Measurements from ENCODE around the gene IVD.

The IVD gene

DNA sequence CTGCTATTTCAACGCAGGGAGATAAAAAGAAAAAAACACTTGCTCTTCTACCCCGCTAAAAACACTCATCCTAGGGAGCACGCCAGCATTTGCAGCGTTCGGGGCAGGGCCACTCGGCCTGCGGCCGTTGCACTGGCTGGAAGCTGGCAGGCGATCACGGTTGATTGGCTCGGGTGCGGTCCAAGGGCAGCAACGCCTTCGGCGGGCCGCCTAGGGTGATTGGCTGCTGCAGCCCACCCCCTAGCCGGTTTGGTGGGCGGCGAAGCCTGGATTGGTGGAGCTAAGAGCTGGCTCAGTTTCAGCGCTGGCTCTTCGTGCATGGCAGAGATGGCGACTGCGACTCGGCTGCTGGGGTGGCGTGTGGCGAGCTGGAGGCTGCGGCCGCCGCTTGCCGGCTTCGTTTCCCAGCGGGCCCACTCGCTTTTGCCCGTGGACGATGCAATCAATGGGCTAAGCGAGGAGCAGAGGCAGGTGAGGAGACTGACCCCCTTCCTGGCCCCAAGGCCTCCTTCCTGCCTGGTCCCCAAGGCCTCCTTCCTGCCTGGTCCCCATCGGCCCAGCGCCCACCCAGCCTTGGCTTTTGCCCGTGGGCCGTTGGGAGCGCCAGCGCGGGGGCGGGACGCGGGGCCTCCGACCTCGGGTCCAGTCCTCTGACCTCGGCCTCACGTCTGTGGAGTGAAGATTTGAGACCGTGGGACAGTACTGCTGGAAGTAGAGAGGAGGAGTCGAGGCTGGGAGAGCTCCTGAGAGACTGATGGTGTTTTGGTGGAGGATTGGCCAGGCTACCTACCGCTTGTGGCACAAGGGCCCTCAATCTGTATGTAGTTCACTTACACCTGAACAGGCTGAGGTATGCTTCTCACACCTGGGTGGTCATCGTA lies at the start of gene IVD:
TSS of gene IVD (plus strand) at position 295 of the 881 bp plus-strand sequence. CDS start at position 328, 33 bp downstream.
- in situ Hi-C loops (cut with HindIII; ENCODE audit: low sequenced_read_pairs), result no loop called here

DNA sequence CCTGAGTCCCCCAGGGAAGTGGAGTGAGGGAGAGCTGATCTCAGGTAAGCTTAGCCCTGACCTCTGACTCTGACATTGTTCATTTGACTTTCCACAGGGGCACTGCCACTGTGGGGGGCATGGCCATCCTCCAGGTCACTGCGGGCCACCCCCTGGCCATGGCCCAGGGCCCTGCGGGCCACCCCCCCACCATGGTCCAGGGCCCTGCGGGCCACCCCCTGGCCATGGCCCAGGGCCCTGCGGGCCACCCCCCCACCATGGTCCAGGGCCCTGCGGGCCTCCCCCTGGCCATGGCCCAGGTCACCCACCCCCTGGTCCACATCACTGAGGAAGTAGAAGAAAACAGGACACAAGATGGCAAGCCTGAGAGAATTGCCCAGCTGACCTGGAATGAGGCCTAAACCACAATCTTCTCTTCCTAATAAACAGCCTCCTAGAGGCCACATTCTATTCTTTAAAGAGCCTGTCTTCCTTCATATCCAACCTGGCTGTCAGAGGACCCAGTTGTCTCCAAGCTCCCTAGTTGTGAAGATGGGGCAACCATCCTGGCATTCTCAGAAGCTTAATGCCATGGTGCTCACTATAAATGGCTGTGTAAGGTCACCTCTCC lies 49.5 kb upstream of the IVD start:
- in situ Hi-C loops (cut with HindIII; ENCODE audit: low sequenced_read_pairs), result no loop called here

DNA sequence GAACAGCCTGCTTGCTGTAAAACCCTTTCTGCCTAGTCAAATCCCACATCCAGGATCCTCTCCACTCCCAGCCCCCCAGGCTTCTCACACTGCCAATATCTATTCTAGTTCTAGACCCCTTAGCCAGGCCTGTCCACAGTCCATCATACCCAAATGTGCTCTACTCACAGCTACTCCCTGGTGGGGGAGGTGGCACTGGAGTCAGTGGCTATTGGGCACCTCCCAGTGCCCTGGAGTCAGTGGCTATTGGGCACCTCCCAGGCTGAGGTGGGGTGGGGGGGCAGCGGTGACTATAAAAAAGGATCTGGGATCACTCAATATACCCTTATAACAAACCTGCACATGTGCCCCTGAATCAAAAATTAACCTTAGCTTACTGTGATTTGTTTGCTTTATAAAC lies 48.3 kb upstream of the IVD start:
- in situ Hi-C loops (cut with HindIII; ENCODE audit: low sequenced_read_pairs), result no loop called here

DNA sequence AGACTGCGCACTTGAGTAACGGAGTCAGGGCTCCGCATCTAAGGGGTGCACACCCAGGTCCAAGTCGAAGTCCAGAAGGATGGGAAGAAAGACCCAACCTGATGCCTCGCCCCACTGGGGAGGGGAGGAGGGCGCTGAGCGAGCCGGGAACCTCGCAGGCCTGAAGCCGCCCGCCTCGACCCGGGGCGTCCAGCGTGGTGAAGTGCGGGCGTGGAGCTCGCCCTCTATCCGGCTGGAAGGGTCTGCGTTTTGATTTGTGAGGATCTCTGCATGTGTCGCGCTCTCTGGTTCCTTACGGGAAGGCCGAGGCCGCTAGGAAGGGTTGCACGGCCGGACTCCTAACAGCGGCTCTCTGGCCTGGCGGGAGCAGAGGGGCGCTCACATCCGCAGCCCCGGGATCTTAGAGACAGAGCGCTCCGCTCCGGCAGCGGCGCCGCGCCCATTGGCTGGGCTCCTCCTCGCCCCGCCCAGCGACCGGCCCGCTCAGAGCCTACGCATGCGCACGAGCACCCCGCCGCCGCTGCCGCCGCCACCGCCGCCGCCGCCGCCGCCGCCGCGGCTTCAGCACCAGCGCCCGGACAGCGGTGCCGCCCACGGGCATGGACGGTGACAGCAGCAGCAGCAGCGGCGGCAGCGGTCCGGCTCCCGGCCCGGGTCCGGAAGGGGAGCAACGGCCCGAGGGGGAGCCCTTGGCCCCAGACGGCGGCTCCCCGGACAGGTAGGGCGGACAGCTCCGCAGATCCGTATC lies 47.7 kb upstream of the IVD start, which contains the start of gene DISP2:
TSS of gene DISP2 (plus strand) at position 497 of the 748 bp plus-strand sequence. CDS start at position 600, 103 bp downstream.
- in situ Hi-C loops (cut with HindIII; ENCODE audit: low sequenced_read_pairs), result no loop called here

DNA sequence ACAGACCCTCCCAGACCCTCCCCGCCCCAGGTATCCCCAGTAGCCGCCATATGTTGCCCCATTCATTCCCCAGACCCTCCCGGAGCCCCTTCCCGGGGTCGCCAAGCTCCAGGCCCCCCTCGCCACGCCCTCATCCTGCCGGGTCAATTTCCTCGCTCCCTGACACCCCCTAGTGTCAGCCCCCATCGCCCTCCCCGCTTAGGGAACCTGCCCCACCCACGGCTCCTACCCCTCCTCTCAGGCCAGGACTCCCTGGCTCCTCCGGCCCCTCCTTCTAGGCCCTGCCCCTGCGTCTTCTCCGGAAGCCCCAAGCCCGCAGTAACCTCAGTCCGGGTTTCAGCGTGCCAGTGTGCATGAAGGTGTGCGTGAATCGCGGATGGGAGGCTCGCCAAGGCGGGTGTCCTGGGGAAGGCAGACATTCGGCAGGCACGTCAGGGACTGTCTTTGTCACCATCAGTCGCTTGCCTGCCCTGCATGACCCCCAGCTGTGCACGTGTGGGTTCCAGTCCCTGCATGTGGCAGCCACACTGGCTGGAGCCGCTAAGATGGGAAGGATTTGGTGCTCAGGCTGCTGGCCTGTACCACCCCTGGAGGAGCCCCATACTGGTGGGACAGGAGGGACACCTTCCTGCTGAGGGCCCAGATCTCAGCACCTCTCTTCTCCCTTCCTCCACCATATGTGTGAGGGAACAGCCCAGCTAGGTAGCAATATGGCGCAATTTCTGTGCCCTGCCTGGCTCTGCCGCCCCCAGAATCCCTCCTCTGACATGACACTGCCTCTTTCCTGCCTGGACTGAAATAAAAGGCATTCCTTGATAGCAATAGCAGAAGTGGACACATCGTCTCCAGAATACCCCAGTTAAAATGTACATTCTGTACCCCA lies 46.9 kb upstream of the IVD start:
- in situ Hi-C loops (cut with HindIII; ENCODE audit: low sequenced_read_pairs), result no loop called here

DNA sequence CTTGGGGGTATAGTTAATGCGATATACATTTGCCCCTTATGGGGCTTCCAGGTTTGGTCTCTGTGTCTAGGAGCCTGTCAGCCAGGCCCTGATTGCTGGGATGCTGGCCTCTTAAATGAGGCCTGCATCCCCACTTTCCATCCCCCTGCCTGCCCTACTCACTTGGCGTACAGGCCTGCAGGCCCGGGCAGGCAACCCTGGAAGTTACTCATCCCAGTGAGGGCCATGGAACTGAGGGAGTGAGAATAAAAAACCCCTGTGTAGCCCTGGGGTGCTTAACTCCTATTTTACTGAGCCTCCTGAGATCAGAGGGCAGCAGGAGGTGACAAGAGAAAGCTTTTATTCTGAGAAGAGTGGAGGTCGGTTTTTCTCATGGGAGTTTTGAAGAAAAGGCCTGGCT lies 45.6 kb upstream of the IVD start:
- in situ Hi-C loops (cut with HindIII; ENCODE audit: low sequenced_read_pairs), result no loop called here

DNA sequence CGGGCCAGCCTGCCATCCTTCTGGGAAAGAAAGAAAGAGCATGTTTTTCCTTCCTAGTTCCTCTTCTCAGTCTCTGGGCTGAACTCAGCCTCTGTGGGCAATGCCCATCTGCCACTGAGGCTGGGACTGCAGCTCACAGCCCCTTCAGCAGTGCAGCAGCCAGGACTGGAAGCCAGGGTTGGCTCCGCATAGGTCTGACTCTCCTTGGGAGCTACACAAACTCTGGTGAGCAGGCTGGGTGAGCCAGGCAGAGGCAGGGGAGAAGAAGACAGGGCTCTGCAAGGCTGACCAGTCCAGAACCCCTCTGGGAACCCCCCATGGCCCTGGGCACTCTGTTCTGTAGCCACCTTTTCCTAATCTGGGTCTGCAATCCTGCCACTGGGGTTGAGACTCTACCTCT lies 44.0 kb upstream of the IVD start:
- in situ Hi-C loops (cut with HindIII; ENCODE audit: low sequenced_read_pairs), result no loop called here

DNA sequence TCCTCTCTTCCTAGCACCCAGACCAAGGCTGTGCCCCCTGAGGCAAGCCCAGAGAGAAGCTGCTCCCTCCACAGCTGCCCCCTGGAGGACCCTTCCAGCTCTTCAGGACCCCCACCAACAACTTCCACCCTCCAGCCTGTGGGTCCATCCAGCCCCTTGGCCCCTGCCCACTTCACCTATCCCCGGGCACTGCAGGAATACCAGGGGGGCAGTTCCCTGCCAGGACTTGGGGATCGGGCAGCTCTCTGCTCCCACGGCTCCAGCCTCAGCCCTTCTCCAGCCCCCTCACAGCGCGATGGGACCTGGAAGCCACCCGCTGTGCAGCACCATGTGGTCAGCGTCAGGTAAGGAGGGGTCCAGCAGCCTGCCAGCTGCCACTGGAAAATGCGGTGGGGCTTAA lies 42.0 kb upstream of the IVD start:
- in situ Hi-C loops (cut with HindIII; ENCODE audit: low sequenced_read_pairs), result no loop called here

DNA sequence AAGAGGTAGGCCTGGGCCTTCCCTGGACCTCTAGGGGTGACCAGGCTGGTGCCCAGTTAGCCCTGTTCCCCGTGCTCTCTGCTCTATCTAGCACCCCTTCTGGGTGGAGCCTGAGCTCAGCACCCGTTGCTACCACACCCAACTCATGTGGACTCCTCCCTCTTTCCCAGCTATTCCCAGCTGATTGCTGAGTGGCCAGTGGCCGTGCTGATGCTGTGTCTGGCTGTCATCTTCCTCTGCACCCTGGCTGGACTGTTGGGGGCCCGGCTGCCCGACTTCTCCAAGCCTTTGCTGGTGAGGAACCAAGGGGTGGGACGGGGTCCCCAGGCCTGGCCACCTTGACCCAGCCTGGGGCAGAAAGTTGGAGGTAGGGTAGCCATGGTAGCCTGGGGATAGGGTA lies 41.3 kb upstream of the IVD start:
- in situ Hi-C loops (cut with HindIII; ENCODE audit: low sequenced_read_pairs), result no loop called here

DNA sequence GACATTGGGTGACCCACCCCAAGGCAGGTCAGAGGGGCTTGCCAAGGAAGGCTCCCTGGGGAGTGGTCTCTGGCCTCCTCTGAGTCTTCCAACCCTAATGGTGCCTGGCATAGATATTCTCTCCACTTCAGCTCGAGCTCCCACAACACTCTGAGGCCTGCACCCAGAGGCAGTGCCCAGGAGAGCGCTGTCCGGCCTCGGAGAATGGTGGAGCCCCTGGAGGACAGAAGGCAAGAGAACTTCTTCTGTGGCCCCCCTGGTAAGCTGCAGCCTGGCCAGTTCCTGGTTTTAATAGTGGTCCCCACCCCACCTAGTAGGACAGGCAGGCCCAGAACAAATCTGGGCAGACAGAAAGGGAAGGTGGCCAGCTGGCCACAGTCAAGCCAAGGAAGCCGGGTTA lies 40.6 kb upstream of the IVD start:
- in situ Hi-C loops (cut with HindIII; ENCODE audit: low sequenced_read_pairs), result no loop called here

DNA sequence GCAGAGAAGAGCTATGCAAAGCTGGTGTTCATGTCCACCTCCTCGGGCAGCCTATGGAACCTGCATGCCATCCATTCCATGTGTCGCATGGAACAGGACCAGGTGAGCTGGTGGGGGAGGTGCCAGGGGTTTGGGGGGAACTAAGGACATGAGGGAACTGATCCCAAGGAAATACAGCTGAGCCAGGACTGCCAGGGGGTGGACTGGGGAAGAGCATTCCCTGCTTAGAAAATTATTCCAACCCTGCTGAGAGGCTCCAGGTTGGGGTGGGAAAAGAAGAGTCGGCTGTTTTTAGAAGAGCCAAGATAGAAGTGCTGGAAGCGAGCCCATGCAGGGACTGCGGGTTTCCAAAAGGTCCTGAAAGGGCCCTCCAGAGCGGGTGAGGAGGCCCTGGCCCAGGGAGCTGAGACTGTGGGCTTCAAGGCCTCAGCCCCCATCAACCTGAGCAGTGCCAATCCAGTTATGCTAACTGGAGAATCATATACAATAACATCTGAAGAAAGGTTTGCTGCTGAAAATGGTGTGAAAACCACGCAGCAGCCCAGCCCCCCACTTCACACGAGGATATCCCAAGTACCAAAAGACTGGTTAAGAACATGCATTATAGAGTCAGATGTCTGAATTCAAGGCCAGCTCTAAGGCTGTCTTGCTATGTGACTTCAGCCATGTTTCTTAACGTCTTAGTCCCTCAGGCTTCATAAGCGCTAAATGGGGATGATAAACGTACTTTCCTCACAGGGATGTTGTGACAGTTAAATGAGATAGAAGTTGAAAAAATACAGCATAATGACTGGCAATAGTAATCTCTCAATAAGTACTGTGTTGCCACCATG lies 39.8 kb upstream of the IVD start:
- in situ Hi-C loops (cut with HindIII; ENCODE audit: low sequenced_read_pairs), result no loop called here

DNA sequence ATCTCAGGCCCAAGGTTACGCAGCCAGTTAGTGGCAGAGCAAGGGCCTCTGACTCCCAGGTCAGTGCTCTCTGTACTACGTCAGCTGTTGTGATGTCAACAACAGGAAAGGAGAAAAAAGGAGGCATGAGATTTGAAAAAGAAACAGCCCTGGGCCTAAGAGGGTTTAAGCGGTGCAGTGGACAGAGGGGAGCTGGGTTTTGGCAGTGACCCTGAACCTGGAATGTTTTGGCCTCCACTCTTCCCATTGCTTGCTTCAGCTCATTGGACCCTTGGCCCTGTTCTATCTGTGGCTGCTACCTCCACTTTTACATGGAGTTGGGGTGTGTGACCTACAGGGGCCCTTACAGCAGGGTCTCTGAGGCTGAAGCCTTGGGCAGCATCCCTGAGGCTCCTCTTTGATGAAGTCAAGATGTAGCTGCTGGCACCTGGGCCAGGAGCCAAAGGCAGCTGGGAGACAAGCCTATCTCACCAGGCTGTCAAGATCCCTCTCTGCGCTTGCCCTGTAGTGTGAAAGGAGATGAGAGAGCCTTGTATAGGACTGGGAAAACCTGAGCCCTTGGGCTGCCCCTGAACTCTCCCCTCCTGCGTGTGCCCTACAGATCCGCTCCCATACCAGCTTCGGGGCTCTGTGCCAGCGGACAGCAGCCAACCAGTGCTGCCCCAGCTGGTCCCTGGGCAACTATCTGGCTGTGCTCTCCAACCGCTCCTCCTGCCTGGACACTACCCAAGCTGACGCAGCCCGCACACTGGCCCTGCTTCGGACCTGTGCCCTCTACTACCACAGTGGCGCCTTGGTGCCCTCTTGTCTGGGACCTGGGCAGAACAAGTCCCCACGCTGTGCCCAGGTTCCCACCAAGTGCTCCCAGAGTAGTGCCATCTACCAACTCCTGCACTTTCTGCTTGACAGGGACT lies 38.9 kb upstream of the IVD start:
- in situ Hi-C loops (cut with HindIII; ENCODE audit: low sequenced_read_pairs), result no loop called here

DNA sequence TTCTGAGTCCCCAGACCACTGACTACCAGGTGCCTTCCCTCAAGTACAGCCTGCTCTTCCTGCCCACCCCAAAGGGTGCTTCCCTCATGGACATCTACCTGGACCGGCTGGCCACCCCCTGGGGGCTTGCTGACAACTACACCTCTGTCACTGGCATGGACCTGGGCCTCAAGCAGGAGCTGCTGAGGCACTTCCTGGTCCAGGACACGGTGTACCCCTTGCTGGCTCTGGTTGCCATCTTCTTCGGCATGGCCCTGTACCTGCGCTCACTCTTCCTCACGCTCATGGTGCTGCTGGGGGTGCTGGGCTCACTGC lies 38.3 kb upstream of the IVD start:
- in situ Hi-C loops (cut with HindIII; ENCODE audit: low sequenced_read_pairs), result no loop called here

DNA sequence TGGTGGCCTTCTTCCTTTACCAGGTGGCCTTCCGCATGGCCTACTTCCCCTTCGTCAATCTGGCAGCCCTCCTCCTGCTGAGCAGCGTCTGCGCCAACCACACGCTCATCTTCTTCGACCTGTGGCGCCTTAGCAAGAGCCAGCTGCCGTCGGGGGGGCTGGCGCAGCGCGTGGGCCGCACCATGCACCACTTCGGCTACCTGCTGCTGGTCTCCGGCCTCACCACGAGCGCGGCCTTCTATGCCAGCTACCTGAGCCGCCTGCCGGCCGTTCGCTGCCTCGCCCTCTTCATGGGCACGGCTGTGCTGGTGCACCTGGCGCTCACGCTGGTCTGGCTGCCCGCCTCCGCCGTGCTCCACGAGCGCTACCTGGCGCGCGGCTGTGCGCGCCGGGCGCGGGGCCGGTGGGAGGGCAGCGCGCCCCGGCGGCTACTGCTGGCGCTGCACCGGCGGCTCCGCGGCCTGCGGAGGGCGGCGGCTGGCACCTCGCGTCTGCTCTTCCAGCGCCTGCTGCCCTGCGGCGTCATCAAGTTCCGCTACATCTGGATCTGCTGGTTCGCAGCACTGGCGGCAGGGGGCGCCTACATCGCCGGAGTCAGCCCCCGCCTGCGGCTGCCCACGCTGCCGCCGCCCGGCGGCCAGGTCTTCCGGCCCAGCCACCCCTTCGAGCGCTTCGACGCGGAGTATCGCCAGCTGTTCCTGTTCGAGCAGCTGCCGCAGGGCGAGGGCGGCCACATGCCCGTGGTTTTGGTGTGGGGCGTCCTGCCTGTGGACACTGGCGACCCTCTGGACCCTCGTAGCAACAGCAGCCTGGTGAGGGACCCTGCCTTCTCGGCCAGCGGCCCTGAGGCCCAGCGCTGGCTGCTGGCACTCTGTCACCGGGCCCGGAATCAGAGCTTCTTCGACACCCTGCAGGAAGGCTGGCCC lies 37.6 kb upstream of the IVD start:
- in situ Hi-C loops (cut with HindIII; ENCODE audit: low sequenced_read_pairs), result no loop called here

DNA sequence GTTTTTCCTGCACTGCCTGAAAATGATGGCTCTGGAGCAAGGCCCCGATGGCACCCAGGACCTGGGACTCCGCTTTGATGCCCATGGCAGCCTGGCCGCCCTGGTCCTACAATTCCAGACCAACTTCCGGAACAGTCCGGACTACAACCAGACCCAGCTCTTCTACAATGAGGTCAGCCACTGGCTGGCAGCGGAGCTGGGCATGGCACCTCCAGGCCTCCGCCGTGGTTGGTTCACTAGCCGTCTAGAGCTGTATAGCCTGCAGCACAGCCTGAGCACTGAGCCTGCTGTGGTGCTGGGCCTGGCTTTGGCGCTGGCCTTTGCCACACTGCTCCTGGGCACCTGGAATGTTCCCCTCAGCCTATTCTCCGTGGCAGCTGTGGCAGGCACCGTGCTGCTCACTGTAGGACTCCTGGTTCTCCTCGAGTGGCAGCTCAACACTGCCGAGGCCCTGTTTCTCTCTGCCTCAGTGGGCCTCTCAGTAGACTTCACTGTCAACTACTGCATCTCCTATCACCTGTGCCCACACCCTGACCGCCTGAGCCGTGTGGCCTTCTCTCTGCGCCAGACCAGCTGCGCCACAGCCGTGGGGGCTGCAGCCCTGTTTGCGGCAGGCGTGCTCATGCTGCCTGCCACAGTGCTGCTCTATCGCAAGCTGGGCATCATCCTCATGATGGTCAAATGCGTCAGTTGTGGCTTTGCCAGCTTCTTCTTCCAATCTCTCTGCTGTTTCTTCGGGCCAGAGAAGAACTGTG lies 36.7 kb upstream of the IVD start:
- in situ Hi-C loops (cut with HindIII; ENCODE audit: low sequenced_read_pairs), result no loop called here

DNA sequence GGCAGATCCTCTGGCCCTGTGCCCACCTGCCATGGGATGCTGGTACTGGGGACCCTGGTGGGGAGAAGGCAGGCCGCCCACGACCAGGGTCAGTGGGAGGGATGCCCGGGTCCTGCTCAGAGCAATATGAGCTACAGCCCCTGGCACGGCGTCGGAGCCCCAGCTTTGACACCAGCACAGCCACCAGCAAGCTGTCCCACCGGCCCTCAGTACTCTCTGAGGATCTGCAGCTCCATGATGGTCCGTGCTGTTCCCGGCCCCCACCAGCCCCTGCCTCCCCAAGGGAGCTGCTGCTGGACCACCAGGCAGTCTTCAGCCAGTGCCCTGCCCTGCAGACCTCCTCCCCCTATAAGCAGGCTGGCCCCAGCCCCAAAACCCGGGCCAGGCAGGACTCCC lies 36.1 kb upstream of the IVD start:
- in situ Hi-C loops (cut with HindIII; ENCODE audit: low sequenced_read_pairs), result no loop called here

DNA sequence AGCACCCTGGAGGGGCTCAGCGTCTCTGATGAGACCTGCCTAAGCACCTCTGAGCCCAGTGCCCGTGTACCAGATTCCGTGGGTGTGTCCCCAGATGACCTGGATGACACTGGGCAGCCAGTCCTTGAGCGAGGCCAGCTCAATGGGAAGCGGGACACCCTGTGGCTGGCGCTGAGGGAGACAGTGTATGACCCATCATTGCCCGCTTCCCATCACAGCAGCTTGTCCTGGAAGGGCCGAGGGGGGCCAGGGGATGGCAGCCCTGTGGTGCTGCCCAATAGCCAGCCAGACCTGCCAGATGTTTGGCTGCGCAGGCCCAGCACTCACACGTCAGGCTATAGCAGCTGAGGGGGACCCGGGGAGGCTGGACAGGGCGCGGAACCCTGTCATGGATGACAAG lies 35.6 kb upstream of the IVD start:
- in situ Hi-C loops (cut with HindIII; ENCODE audit: low sequenced_read_pairs), result no loop called here

All from DLD1 (cell line).